Left hindlimb (tissue), 1 donor: ENCODE measurements around the gene ADH1C.
A peak's percentile ranks its signal among the peaks of the same experiment; 100 is the strongest.
"Not testable (repeated sequence)": the region's sequence is repeated elsewhere in the genome, so short reads cannot be mapped to it uniquely, and the experiment has no call there.

Experiments
- DNase-seq: peaks from one replicate; pipeline ENCODE4 v3.0.0-alpha.2; 2018

ADH1C gene

GRCh38 chr4:99352602-99353537 is at the start of gene ADH1C:
TSS of gene ADH1C (minus strand) at chr4:99352746. CDS start at chr4:99352675, 71 bp downstream.
- DNase-seq, result no peak

GRCh38 chr4:99400831-99401230 is 48.3 kb upstream of the ADH1C start:
- DNase-seq, result no peak

GRCh38 chr4:99399017-99399416 is 46.5 kb upstream of the ADH1C start:
- DNase-seq, result no peak

GRCh38 chr4:99395595-99396364 is 43.2 kb upstream of the ADH1C start:
- no peak for DNase-seq

- no peak for DNase-seq
Observed at GRCh38 chr4:99394896-99395295, 42.4 kb upstream of the ADH1C start.

- no peak for DNase-seq
Observed at GRCh38 chr4:99390055-99390454, 37.5 kb upstream of the ADH1C start.

GRCh38 chr4:99389606-99390005 is 37.1 kb upstream of the ADH1C start:
- no peak for DNase-seq

GRCh38 chr4:99383833-99384392 is 31.4 kb upstream of the ADH1C start:
- DNase-seq, result peak; percentile 47

GRCh38 chr4:99383399-99383798 is 30.9 kb upstream of the ADH1C start:
- no peak for DNase-seq

GRCh38 chr4:99382745-99383360 is 30.3 kb upstream of the ADH1C start:
- no peak for DNase-seq

- DNase-seq, result no peak
Observed at GRCh38 chr4:99381588-99382175, 29.1 kb upstream of the ADH1C start.

- DNase-seq, result no peak
Observed at GRCh38 chr4:99379571-99379970, 27.0 kb upstream of the ADH1C start.

GRCh38 chr4:99378876-99379275 is 26.3 kb upstream of the ADH1C start:
- DNase-seq, result no peak

- DNase-seq, result not testable (repeated sequence)
Observed at GRCh38 chr4:99377341-99377740, 24.8 kb upstream of the ADH1C start.

GRCh38 chr4:99372464-99372863 is 19.9 kb upstream of the ADH1C start:
- not testable (repeated sequence) for DNase-seq

GRCh38 chr4:99367817-99368216 is 15.3 kb upstream of the ADH1C start:
- DNase-seq, result not testable (repeated sequence)

- no peak for DNase-seq
Observed at GRCh38 chr4:99366491-99366890, 13.9 kb upstream of the ADH1C start.

GRCh38 chr4:99362768-99363167 is 10.2 kb upstream of the ADH1C start:
- DNase-seq, result no peak

- DNase-seq, result no peak
Observed at GRCh38 chr4:99361899-99362275, 9.3 kb upstream of the ADH1C start.

GRCh38 chr4:99361268-99361898 is 8.8 kb upstream of the ADH1C start:
- no peak for DNase-seq

- DNase-seq, result no peak
Observed at GRCh38 chr4:99359480-99360204, 7.1 kb upstream of the ADH1C start.
